A673 (cell line): ENCODE measurements around the gene KLHL30. TPM values are rescaled to one million over a fixed set of nuclear protein-coding genes. Genes with fewer than 3 reads are reported as not detected.

Source experiments
- Bru-seq: library from RNA; stranded (reverse); fragments of 400-500 nt; gene quantifications from one replicate; lab custom pipeline; 2021; lab: Mats Ljungman, UMichigan
- BruChase-seq, 2 experiments: library from RNA; stranded (reverse); fragments of 400-500 nt; gene quantifications; one replicate each; lab custom pipeline; 2021; lab: Mats Ljungman, UMichigan
- BruUV-seq: library from RNA; stranded (reverse); fragments of 400-500 nt; replicated peaks from 2 replicates; lab custom pipeline; 2021; lab: Mats Ljungman, UMichigan
- CTCF ChIA-PET: fragments of 300-600 bp; sonication (Branson Sonifier 250); formaldehyde crosslinking; loops from one replicate; lab custom pipeline; 2022; ENCODE audit warnings: antibody characterized with exemption; lab: Charles Lee
- POLR2A ChIA-PET: fragments of 300-600 bp; sonication (Branson Sonifier 250); formaldehyde crosslinking; loops from one replicate; lab custom pipeline; 2022; ENCODE audit warnings: antibody characterized with exemption; ENCODE audit not compliant: low non-redundant PET; lab: Charles Lee
- DNase-seq: peaks from one replicate; pipeline ENCODE4 v3.0.0-alpha.2; 2015; ENCODE audit warnings: low spot score
- H3K27ac ChIP-seq: fragments of 200-600 bp; sonication (generic); 2 replicates; pipeline ENCODE4 v1.5.1; 2016; ENCODE audit warnings: mixed run types, low read depth, mild to moderate bottlenecking, mixed read lengths, antibody characterized with exemption, low read length; ENCODE audit not compliant: poor library complexity, severe bottlenecking
- H3K27me3 ChIP-seq: fragments of 200-600 bp; sonication (generic); replicated peaks from 2 replicates; pipeline ENCODE4 v1.6.1; 2017; ENCODE audit warnings: mixed run types, low read depth, mild to moderate bottlenecking, mixed read lengths, antibody characterized with exemption, low read length; ENCODE audit not compliant: insufficient read depth, poor library complexity
- H3K36me3 ChIP-seq: fragments of 200-600 bp; sonication (generic); 2 replicates; pipeline ENCODE4 v1.6.1; 2016; ENCODE audit warnings: mixed run types, mild to moderate bottlenecking, mixed read lengths, antibody characterized with exemption, low read length; ENCODE audit not compliant: insufficient read depth, poor library complexity, severe bottlenecking
- H3K4me1 ChIP-seq: fragments of 200-600 bp; sonication (generic); 2 replicates; pipeline ENCODE4 v1.6.1; 2017; ENCODE audit warnings: mixed run types, mild to moderate bottlenecking, mixed read lengths, antibody characterized with exemption, low read length; ENCODE audit not compliant: insufficient read depth, poor library complexity, severe bottlenecking
- H3K4me3 ChIP-seq: fragments of 200-600 bp; sonication (generic); 2 replicates; pipeline ENCODE4 v1.5.1; 2016; ENCODE audit warnings: low read depth, mixed run types, mild to moderate bottlenecking, mixed read lengths, low read length; ENCODE audit not compliant: poor library complexity, severe bottlenecking
- H3K9me3 ChIP-seq: fragments of 200-600 bp; sonication (generic); 2 replicates; pipeline ENCODE4 v1.6.1; 2016; ENCODE audit warnings: mixed run types, low read depth, mild to moderate bottlenecking, mixed read lengths, antibody characterized with exemption, low read length; ENCODE audit not compliant: poor library complexity, severe bottlenecking
- CTCF ChIP-seq: fragments of 300-800, 200-600 bp; sonication (generic); conservative IDR thresholded peaks from 2 replicates; pipeline ENCODE4 v1.5.1; 2017; ENCODE audit warnings: low read depth, mild to moderate bottlenecking, antibody characterized with exemption, low read length, moderate library complexity, mixed read lengths
- EZH2 ChIP-seq: fragments of 200-600 bp; sonication (generic); IDR thresholded peaks from 2 replicates; pipeline ENCODE4 v1.6.1; 2017; ENCODE audit warnings: borderline replicate concordance, low read depth, mild to moderate bottlenecking, mixed read lengths, antibody characterized with exemption, low read length; ENCODE audit not compliant: poor library complexity, severe bottlenecking
- intact Hi-C: fragments of 100-400 bp; cut with micrococcal nuclease; formaldehyde crosslinking; loops from one replicate; pipeline ENCODE4 v1.10.0; 2022; ENCODE audit not compliant: unreplicated experiment
- long read RNA-seq: library from polyadenylated mRNA; stranded (forward); transcript quantifications from one replicate; pipeline ENCODE4 v2.0.0, GENCODE V29; 2022
- total RNA-seq: library from RNA; stranded (reverse); gene quantifications from 2 replicates; pipeline ENCODE4 v1.2.3, GENCODE V29; 2021

Gene KLHL30
- total RNA-seq, result 0.09 TPM in 1 of 2 replicates, not detected in the other
- not detected for Bru-seq, nascent RNA
- BruChase-seq, experiment 1, labeled RNA remaining after a 2-hour chase, result not detected
- percentile 9 among the genes with signal in this experiment for BruChase-seq, experiment 2, labeled RNA remaining after a 6-hour chase
- long read RNA-seq, result 0 reads

GRCh38 chr2:238138331-238139195 is at the start of gene KLHL30:
Gene KLHL30 (plus strand): TSS chr2:238138668. CDS start chr2:238140755, 2,087 bp downstream.
- Histone ChIP-seq H3K36me3 (no peaks in the 10 kb centered on the region), H3K27ac (no peak within 1 kb of the TSS), H3K27me3 (no peaks in the 10 kb centered on the region), H3K9me3 (no peaks in the 10 kb centered on the region), H3K4me1 (no peaks in the 10 kb centered on the region), H3K4me3 (no peak within 1 kb of the TSS)
- POLR2A ChIA-PET, result no interaction called here
- BruUV-seq, result no TSS peak
- DNase-seq, result no peak
- CTCF ChIA-PET, result interaction anchor here (0.9 kb wide), 1 partner anchor 280 kb away, joined by 3 read pairs; no protein-coding TSS in a partner anchor
- intact Hi-C loops, result no loop called here
- TF ChIP-seq EZH2, result no peak

GRCh38 chr2:238090887-238091286 is 47.6 kb upstream of the KLHL30 start:
- Histone ChIP-seq H3K4me1 (no peaks in the 10 kb centered on the region), H3K27me3 (no peaks in the 10 kb centered on the region), H3K36me3 (peaks cover 4% of the 10 kb centered on the region), H3K4me3 (no peak overlapping the region), H3K9me3 (no peaks in the 10 kb centered on the region), H3K27ac (no peak overlapping the region)
- BruUV-seq, result no TSS peak
- ChIA-PET POLR2A (no interaction called here), CTCF (no interaction called here)
- TF ChIP-seq EZH2 (no peak), CTCF (no peak)
- no peak for DNase-seq
- intact Hi-C loops, result no loop called here

GRCh38 chr2:238091436-238092060 is 46.9 kb upstream of the KLHL30 start:
- ChIA-PET CTCF (no interaction called here), POLR2A (no interaction called here)
- Histone ChIP-seq H3K27me3 (no peaks in the 10 kb centered on the region), H3K9me3 (no peaks in the 10 kb centered on the region), H3K36me3 (peaks cover 4% of the 10 kb centered on the region), H3K27ac (no peak overlapping the region), H3K4me3 (no peak overlapping the region), H3K4me1 (peaks cover 5% of the 10 kb centered on the region)
- intact Hi-C loops, result no loop called here
- no peak for DNase-seq
- no TSS peak for BruUV-seq
- no peak for TF ChIP-seq CTCF
- no peak for TF ChIP-seq EZH2
